COLO829 (cell line): ENCODE results near the gene OR8B2.
"Not testable (repeated sequence)": the region's sequence is repeated elsewhere in the genome, so short reads cannot be mapped to it uniquely, and the experiment has no call there.

Experiments used
- DNase-seq: peaks from one replicate; pipeline ENCODE4 v3.0.0; 2012; ENCODE audit warnings: low spot score

Gene OR8B2, protein sequence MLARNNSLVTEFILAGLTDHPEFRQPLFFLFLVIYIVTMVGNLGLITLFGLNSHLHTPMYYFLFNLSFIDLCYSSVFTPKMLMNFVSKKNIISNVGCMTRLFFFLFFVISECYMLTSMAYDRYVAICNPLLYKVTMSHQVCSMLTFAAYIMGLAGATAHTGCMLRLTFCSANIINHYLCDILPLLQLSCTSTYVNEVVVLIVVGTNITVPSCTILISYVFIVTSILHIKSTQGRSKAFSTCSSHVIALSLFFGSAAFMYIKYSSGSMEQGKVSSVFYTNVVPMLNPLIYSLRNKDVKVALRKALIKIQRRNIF

GRCh38 chr11:124384399-124384798 lies at the start of gene OR8B2:
TSS of gene OR8B2 (minus strand) at chr11:124384499. CDS start at chr11:124383343, 1,156 bp downstream.
- DNase-seq, result no peak

GRCh38 chr11:124429599-124429998 lies 45.3 kb upstream of the OR8B2 start:
- DNase-seq, result no peak

DNA sequence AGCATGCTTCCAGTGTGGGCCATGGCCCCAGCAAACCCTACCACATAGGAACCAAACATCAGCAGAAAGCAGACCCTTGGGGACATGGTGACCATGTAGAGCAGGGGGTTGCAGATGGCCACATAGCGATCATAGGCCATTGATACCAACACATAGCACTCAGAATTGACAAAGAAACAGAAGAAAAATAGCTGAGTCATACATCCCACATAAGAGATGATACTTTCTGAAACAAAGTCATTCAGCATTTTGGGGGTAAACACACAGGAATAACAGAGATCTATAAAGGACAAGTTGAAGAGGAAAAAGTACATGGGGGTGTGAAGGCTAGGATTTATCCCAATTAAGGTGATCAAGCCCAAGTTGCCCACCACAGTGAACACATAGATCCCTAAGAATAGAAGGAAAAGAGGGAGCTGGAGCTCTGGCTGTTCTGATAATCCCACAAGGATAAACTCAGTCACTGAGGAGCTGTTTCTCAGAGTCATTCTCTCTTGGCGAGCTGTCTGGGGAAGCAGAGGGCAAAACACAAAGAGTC lies 40.2 kb upstream of the OR8B2 start, which contains the start of gene OR8B4:
TSS of gene OR8B4 (minus strand) at position 488 of the 538 bp plus-strand sequence. CDS start at position 488, 0 bp downstream.
- no peak for DNase-seq

DNA sequence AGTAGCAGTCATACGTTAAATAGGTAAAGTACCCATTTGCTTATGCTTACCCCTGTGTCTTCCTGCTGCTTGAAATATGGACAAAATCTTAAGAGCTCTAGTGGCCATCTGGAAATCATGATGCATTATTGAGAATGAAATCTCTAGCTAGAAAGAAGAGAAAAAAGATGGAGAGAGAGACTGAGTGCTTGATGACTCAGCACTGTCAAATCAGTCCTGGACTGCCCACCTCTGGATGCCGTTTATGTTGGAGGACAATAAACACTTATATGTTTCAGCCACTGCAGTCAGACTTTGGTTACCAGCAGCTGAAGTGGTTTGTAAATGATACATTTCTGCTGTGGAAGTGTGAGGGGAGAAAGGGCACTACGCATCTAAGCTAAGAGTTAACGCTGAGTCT lies 36.7 kb upstream of the OR8B2 start:
- no peak for DNase-seq

DNA sequence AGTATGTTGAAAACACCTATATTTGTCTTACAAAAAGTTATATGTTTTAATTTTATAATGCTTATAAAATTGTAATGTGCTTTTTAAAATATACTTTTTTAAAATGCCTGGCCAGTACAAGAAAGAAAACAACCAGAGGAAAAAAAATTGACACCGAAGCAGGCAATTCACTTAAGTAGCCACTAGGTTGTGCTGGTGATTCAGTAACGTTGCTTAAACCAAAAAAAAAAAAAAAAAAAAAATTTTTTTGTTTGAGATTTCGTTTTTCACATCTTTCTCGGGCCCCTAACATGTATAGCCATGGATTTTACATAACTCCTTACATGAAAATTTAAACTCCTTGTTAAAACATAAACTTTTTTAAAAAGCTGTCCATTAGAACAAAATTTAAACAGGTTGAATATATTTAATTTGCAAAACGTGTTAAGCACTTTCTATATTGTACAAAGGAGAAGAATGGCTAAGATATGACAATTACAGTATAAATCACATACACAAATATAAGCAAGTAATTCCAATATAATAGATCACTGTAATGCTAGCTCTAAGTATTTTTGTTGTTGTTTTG lies 31.1 kb upstream of the OR8B2 start:
- DNase-seq, result peak; percentile 46

DNA sequence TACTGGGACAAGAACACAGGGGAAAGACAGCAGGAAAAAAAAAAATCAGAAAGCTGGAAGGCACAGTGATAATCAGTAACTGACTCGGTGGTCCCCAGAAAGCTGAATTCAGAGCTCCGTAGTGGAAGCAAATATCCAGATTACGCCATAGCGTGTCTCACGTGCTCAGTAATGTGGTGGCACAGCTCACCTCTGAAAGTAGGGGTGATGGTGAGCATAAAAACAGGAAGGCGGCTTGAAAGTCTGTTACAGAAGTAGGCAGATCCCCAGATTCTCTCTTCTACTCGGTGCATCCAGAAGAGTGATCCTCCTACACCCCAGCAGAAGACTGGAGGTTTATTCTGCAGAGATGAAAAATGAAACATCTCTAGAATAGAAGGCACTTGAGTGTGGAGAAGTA lies 25.6 kb upstream of the OR8B2 start:
- DNase-seq, result no peak

GRCh38 chr11:124405581-124405980 lies 21.3 kb upstream of the OR8B2 start:
- DNase-seq, result no peak

GRCh38 chr11:124403186-124403585 lies 18.9 kb upstream of the OR8B2 start:
- DNase-seq, result not testable (repeated sequence)

DNA sequence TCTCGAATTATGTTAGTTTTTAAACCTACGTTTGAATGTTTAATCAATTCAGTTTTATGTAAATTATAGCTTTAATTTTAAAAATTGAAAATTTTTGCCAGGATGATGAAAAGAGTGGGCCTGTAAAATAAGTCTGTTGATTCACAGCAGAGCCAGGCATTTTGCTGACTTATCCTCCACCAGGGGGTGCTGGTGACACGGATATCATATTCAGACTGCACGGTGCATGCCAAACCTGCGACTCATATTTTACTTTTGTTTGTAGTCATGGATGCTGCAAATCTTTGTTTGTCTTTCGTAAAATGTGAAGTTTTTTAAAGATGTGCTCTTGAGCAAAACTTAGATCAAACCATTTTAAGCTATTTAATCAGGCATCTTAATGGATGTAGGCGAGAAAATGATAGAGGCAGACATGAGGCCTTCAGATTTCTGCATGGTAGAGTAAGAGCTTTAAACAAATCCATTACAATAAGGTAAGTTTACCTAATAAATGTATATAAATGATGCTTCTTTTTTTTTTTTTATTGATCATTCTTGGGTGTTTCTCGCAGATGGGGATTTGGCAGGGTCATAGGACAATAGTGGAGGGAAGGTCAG lies 18.1 kb upstream of the OR8B2 start:
- DNase-seq, result peak; percentile 43

- DNase-seq, result no peak
Observed at GRCh38 chr11:124398924-124399323, 14.6 kb upstream of the OR8B2 start, which contains the start of gene OR8B3. TSS of gene OR8B3 (minus strand) at chr11:124399024. CDS start at chr11:124397351, 1,673 bp downstream.

DNA sequence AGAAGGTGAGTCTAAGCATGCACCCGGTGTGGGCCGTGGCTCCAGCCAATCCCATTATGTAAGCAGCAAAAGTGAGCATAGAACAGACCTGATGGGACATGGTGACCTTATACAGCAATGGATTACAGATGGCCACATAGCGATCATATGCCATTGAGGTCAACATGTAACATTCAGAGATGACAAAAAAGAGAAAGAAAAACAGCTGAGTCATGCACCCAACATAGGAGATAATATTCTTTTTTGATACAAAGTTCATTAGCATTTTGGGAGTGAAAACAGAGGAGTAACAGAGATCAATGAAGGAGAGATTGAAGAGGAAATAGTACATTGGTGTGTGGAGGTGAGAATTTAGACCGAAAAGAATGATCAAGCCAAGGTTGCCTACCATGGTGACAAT lies 12.5 kb upstream of the OR8B2 start:
- not testable (repeated sequence) for DNase-seq

DNA sequence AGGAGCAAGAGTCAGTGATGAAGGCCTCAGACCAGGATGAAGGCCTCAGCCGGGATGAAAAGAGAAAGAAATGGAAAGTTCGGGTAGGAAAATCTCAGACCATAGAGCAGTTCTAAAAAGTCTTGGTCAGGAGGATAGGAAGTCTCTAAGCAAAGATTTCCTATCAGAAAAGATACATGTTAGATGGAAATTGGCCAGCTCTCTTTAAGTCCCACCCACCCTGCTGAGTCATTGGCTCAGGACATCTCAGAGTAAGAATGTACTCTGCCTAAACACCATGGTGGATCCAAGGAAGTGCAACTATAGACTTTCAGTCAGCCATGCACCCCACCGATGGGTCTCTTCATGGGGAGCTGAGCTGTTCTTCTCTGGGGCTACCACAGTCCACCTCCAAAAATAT lies 10.1 kb upstream of the OR8B2 start:
- DNase-seq, result no peak

GRCh38 chr11:124382857-124383256 lies 1.4 kb downstream of the OR8B2 start:
- DNase-seq, result not testable (repeated sequence)

GRCh38 chr11:124380585-124380984 lies 3.7 kb downstream of the OR8B2 start:
- no peak for DNase-seq

DNA sequence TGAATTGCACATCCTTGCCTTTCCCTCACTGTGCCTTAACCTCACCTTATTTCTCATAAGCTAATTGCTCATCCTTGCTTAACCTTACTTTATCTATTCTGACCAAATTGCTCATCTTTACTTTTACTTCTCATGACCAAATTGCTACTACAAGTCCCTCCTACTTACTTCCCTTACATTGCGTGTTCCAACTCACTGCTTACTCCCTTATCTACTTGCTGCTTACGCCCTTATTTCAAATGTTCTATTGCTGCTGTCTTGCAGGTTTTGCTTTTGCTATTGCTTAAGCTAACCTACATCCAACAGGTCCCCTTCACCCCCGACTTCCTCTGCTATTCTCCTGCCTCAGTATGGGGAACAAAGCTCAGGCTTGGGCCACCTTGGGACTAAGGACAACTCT lies 8.0 kb downstream of the OR8B2 start:
- no peak for DNase-seq

DNA sequence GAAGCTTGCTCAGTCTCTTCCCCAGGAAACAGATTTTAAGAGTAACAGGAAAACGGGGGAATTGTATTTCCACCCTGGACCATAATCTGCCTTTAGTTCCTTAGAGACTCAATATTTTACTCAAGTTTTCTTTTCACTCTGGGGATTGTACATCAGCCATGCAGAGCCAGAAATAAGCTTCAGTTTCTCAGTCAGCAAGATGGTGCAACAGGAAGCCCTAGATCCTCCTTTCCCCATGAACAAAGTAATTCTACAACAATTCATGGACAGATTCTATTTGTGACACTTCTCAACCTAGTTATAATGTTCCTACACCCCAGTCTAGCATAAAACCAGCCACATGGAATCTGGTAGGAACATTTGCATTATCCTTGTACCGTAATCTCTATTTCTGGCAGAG lies 24.7 kb downstream of the OR8B2 start:
- no peak for DNase-seq

DNA sequence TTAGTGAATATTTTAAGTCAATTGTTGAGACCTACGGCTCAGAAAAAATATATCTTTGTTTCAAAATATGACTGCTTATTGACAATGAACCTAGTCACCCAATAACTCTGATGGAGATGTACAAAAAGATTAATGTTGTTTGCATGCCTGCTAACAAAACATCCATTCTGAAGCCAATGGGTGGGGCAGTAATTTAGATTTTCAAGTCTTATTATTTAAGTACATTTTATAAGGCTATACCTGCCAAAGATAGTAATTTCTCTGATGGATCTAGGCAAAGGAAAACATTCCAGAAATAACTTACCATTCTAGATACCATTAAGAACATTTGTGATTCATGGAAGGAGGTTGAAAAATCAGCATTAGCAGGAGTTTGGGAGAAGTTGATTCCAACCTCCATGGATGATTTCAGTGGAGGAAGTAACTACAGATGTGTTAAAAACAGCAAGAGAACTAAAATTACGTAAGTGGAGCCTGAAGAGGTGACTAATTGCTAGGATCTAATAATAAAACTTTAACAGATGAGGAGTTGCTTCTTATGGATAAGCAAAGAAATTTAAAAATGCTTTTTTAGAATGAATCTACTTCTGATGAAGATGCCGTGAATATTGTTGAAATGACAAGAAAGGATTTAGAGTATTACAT lies 37.9 kb downstream of the OR8B2 start:
- no peak for DNase-seq

GRCh38 chr11:124344346-124344745 lies 40.0 kb downstream of the OR8B2 start:
- DNase-seq, result no peak

GRCh38 chr11:124340142-124340447 lies 44.2 kb downstream of the OR8B2 start:
- DNase-seq, result no peak

GRCh38 chr11:124339396-124340141 lies 44.7 kb downstream of the OR8B2 start:
- no peak for DNase-seq
